GM12864 (cell line): Measurements from ENCODE around the gene RUFY2.

Source experiments
- DNase-seq: peaks from one replicate; pipeline ENCODE4 v3.0.0-alpha.2; 2011; ENCODE audit warnings: low read depth
- H3K4me3 ChIP-seq: 2 replicates; pipeline ENCODE4 v1.5.1; 2011; ENCODE audit warnings: mild to moderate bottlenecking, low read depth, low read length, control low read depth
- TF ChIP-seq, protein P1 (sequence below): IDR thresholded peaks from 2 replicates; pipeline ENCODE4 v1.5.1; 2011; ENCODE audit warnings: low read depth, mild to moderate bottlenecking, moderate library complexity, low read length, control low read depth, inconsistent platforms; ENCODE audit errors: missing control alignments

RUFY2 gene

DNA sequence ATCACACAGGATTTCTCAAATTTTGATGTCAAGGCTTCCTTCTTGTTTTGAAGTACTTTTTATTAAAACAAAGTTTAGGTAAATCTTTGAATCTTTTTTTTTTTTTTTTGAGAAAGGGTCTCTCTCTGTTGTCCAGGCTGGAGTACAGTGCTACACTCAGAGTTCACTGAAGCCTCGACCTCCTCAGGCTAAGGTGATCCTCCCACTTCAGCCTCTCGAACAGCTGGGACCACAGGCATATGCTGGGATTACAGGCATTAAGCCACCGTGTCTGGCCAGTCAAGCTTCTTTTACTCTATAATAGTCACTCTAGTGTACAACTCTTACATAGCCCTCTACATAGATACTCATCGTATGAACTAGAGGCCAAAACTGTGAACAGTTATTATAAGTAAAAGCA lies 3.4 kb downstream of the RUFY2 start:
- TF ChIP-seq, protein P1, sequence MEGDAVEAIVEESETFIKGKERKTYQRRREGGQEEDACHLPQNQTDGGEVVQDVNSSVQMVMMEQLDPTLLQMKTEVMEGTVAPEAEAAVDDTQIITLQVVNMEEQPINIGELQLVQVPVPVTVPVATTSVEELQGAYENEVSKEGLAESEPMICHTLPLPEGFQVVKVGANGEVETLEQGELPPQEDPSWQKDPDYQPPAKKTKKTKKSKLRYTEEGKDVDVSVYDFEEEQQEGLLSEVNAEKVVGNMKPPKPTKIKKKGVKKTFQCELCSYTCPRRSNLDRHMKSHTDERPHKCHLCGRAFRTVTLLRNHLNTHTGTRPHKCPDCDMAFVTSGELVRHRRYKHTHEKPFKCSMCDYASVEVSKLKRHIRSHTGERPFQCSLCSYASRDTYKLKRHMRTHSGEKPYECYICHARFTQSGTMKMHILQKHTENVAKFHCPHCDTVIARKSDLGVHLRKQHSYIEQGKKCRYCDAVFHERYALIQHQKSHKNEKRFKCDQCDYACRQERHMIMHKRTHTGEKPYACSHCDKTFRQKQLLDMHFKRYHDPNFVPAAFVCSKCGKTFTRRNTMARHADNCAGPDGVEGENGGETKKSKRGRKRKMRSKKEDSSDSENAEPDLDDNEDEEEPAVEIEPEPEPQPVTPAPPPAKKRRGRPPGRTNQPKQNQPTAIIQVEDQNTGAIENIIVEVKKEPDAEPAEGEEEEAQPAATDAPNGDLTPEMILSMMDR = no peak
- H3K4me3 ChIP-seq = no peak overlapping the region
- DNase-seq = no peak

DNA sequence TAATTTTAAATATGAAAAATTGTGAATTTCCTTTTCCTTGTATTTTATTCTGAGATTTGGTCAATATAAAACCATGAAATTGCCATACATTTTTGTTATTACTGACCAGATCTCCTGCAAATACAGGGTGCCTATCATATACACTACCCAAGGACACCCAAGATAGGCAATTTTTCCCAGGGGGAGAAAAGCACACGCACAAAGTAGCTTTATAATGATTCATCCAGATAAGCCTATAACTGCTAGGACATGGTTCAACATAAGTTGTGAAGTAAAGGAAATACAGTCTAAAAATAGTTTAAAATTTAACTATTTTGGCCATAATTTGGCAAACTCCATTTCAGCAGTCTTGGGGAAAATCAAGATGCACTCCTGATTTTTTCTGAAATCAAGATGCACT lies 4.8 kb downstream of the RUFY2 start:
- TF ChIP-seq, protein P1 = no peak
- DNase-seq = no peak
- no peak overlapping the region for H3K4me3 ChIP-seq

- DNase-seq = no peak
- TF ChIP-seq, protein P1 = no peak
- no peak overlapping the region for H3K4me3 ChIP-seq
Observed at GRCh38 chr10:68397005-68397404, 10.1 kb downstream of the RUFY2 start.

DNA sequence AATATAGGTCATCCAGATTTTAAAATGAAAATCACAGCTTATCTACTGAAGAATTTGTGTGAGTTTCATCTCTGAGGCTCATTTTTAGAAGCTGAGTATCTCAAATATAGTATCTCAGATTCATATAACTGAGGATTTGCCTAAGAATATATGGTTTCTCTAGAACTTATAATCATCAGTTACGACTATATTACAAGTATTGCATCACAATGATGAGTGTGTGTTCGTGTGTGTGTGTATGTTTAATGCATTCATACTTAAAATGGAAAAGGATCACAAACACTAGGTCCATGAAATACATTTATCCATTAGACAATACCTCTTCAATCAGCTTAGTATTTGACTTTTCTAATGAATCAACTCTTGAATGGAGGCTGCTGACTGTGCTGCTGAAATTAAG lies 21.3 kb downstream of the RUFY2 start:
- DNase-seq = no peak
- H3K4me3 ChIP-seq = no peak overlapping the region
- TF ChIP-seq, protein P1 = no peak

GRCh38 chr10:68371604-68372003 lies 35.5 kb downstream of the RUFY2 start:
- no peak overlapping the region for H3K4me3 ChIP-seq
- DNase-seq = no peak
- TF ChIP-seq, protein P1 = no peak

- DNase-seq = no peak
- TF ChIP-seq, protein P1 = no peak
- no peak overlapping the region for H3K4me3 ChIP-seq
Observed at GRCh38 chr10:68367121-68367520, 40.0 kb downstream of the RUFY2 start.

- TF ChIP-seq, protein P1 = no peak
- no peak overlapping the region for H3K4me3 ChIP-seq
- no peak for DNase-seq
Observed at GRCh38 chr10:68366600-68366999, 40.5 kb downstream of the RUFY2 start.
